GM19099 (cell line): Measurements from ENCODE around the gene BEGAIN.

Experiments used
- POLR2A ChIP-seq: IDR thresholded peaks from 3 replicates; pipeline ENCODE4 v1.6.1; 2011; ENCODE audit warnings: low read depth; ENCODE audit not compliant: insufficient read length; ENCODE audit errors: extremely low read depth

BEGAIN gene

DNA sequence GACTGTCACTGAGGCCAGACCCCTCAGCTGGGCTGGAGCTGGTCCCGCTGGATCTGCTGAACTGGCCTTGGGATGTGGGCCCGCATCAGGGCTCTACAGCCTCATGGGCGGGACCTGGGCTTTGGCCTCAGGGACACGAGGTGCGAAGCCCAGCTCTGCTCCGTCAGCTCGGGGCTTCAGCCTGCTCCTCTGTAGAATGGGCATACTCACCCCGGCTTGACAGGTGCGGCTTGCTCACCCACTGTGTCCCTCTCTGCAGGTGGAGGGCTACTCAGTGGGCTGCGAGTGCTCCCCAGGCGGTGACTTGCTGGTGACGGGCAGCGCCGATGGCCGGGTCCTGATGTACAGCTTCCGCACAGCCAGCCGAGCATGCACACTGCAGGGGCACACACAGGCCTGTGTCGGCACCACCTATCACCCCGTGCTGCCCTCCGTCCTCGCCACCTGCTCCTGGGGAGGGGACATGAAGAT, 57.6 kb downstream of the BEGAIN start:
- no peak for TF ChIP-seq POLR2A

DNA sequence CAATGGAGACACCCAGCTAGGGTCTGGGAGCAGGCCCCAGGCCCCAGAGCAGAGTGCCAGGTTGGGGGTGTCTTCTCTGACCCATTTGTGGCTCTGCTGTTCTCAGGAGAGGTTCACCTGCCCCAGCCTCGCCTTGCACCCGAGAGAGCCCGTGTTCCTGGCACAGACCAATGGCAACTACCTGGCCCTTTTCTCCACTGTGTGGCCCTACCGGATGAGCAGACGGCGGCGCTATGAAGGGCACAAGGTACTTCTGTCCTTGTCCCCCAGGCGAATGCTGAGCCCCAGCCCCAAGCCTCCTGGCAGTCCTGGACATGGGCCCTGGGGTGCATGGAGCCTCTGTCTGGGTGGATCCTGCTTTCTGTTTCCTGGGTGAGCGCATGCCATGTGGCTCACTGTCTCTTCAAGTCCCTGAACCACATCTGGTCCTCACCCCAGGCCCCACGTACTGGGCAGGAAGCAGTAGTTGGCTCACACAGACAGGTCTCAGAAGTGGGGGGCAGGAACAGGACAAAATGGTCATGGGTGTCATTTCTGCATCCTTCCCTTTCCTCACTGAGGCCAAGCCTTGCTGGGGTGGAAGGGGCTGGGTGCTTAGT, 58.2 kb downstream of the BEGAIN start:
- no peak for TF ChIP-seq POLR2A

DNA sequence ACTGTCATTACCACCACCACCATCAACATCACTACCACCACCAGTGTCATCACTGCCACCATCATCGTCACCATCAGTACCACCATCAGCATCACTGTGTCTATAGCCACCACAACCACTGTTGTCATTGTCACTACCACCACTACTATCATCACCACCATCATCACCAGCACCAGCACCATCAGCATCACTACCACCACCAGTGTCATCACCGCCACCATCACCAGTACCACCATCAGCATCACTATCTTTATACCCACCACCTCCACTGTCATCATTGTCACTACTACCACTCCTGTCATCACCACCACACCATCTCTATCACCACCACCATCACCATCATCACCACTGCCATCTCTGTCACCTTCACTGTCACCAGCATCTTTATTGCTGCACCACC, 60.6 kb downstream of the BEGAIN start:
- TF ChIP-seq POLR2A: no peak

GRCh38 chr14:100526057-100526456, 61.2 kb downstream of the BEGAIN start:
- TF ChIP-seq POLR2A: no peak

GRCh38 chr14:100525615-100526014, 61.6 kb downstream of the BEGAIN start:
- TF ChIP-seq POLR2A: no peak

- no peak for TF ChIP-seq POLR2A
Observed at GRCh38 chr14:100524933-100525243, 62.3 kb downstream of the BEGAIN start.

DNA sequence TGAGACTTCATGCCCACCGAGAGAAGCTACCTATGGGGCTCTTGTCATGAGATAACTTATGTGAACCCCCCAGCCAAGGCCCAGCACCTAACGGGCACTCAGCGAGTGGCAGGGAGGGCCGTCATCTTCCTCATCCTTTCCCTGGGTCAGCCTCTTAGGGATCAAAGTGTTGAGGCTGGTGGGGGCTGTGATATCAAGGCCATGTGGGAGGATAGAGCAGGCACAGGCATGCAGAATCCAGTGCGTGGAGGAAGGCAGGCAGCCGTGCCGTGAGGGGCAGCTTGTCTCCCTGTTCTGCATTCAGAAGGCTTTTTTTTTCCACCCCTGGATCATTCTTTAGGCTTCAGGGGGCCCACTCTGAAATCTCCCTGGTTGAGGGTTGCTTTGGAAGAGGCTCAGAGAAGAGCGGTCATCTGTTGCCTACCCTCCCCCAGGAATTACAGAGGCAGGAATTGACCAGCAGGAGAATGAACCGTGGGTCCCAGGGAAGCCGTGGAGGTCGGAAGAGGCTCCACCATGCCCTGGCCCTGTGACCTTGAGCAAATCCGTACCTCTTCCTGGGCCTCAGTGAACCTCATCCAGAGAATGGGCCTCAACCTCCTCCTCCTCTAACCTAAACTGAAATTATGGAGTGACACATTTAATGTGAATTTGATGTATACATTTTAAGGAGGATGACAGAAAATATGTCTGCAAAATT, 62.8 kb downstream of the BEGAIN start:
- no peak for TF ChIP-seq POLR2A

DNA sequence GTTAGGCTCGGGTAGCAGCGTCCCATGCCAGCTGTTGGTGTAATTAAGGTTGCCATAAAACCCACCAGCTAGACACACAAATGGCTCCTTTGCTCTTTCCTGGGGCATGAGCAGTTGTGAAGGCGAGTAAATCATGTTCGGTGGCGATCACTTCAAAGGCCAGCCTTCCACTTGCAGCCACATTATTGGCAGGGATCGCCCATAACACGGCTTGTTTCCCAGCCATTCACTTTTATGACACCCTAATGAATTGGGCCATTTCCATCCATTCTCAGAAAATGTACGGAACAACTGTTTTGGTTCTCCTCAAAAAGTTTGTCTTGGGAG, 63.4 kb downstream of the BEGAIN start:
- no peak for TF ChIP-seq POLR2A

- TF ChIP-seq POLR2A: no peak
Observed at GRCh38 chr14:100523131-100523842, 63.9 kb downstream of the BEGAIN start.

GRCh38 chr14:100522616-100523099, 64.6 kb downstream of the BEGAIN start:
- TF ChIP-seq POLR2A: no peak

DNA sequence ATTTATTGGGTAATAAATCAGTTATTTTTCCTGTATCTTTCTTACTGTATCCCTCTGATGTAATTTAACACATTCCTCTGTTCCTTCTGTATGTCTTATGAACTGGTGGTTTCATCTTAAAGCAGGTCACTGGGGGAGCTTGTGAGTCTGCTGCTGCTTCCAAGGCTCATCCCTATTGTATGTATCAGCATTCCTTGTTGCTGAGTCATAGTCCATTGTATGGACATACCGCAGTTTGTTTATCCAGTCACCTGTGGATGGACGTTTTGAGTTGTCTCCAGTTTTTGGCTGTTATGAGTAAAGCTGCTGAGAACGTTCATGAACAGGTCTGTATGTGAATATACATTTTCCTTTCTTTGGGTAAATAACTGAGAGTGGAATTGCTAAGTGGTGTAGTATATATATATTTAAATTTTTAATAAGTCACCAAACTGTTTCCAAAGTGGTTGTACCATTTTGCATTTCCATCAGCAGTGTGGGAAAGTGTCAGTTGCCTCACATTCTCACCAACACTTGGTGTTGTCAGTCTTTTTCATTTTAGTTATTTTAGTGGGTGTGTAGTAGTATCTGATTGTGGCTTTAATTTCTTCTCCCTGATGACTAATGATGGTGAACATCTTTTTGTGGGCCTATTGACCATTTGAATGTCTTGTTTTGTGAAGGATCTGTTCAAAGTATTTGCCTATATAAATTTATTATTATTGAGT, 82.7 kb downstream of the BEGAIN start:
- no peak for TF ChIP-seq POLR2A

GRCh38 chr14:100503251-100503650, 84.0 kb downstream of the BEGAIN start:
- no peak for TF ChIP-seq POLR2A

DNA sequence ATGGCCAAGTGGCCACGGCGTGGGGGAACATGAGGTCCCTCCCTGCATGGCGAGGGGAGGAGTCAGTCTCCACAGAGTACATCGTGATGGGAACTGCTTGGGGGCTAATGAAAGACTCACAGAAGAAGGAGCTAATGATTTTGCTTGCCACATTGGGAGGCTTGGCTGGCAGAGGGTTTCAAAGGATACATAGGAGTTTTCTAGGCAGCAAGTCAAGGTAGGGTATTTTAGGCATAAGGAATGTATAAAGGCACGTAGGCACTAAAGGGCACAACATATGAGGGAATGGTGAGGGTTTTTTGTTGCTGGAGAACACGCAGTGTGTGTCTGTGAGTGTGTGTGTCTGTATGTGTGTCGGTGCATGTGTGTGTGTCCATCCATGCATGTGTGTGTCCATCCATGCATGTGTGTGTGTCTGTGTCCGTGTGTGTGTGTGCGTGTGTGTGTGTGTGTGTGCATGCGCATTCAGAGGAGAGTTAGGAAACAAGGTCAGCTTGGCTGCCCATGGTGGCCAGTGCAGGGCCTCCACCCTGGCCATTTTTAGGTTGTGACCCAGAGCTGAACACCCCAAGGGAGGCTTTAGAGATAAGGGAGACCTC, 84.5 kb downstream of the BEGAIN start:
- no peak for TF ChIP-seq POLR2A

GRCh38 chr14:100500128-100500527, 87.1 kb downstream of the BEGAIN start:
- TF ChIP-seq POLR2A: no peak

- no peak for TF ChIP-seq POLR2A
Observed at GRCh38 chr14:100498068-100498467, 89.1 kb downstream of the BEGAIN start.

DNA sequence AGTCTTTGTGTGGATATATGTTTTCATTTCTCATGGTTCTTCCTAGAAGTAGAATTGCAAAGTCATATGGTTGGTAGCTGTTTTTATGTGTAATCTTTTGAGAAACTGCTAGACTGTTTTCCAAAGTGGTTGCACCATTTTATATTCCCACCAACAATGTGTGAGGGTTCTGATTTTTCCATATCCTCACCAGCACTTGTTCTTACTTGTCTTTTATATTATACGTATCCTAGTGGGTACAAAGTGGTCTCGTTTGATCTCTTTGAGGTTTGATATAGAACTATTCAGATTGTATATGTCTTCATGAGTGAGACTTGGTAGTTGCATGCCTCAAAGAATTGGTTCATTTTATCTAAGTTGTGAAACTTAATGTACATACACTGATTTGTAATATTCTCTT, 91.3 kb downstream of the BEGAIN start:
- no peak for TF ChIP-seq POLR2A

DNA sequence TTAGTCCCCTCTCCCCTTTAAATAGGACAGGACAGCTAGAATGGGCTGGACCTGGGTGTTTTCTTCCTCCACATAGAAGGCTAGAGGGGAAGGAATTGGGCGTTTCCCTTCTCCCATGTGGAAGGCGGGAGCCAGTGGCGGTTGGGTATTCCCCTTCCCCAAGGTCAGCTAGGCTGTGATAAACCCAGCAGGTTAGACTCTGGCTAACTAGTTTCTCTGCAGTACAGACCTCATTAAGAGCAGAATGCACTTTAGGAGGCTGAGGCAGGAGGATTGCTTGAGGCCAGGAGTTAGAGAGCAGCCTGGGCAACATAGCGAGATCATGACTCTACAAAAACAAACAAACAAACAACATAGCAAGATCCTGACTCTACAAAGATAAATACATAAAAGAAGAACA, 92.6 kb downstream of the BEGAIN start:
- no peak for TF ChIP-seq POLR2A
